ENCODE data around the gene RBM45. TPM values are rescaled to one million over a fixed set of nuclear protein-coding genes. Genes with fewer than 3 reads are reported as not detected.

Gene RBM45
- polyA plus RNA-seq (2013, experiment 1 of 2) = 11.8 TPM
- polyA plus RNA-seq (2013, experiment 2 of 2) = 10.9 TPM

- Histone ChIP-seq H3K9me3 (ENCODE audit: control insufficient read depth, low read length) (no peaks in the 10 kb centered on the region), H3K36me3 (ENCODE audit: control insufficient read depth, insufficient read depth, low read length) (peaks cover under 1% of the 10 kb centered on the region), H3K4me1 (ENCODE audit: control insufficient read depth, insufficient read depth, low read length, poor library complexity, severe bottlenecking) (no peaks in the 10 kb centered on the region), H3K4me3 (ENCODE audit: extremely low read depth, insufficient read depth, low read length, poor library complexity, severe bottlenecking) (peak within 1 kb of the TSS; percentile 89), H3K27ac (ENCODE audit: low read depth, low read length, severe bottlenecking) (peak within 1 kb of the TSS; percentile 29)
- WGBS, 2 experiments (ENCODE audit: insufficient coverage in 2 of 2) = 1 to 2% methylated on average over 51 to 59 of the region's 60 CpGs
These were observed at the start of gene RBM45 for GRCh38 chr2:178112202-178113152. TSS of gene RBM45 (plus strand) at chr2:178112437. CDS start at chr2:178112547, 110 bp downstream.

- H3K4me1 ChIP-seq (ENCODE audit: control insufficient read depth, insufficient read depth, low read length, poor library complexity, severe bottlenecking) = peaks cover 3% of the 10 kb centered on the region
- H3K27ac ChIP-seq (ENCODE audit: low read depth, low read length, severe bottlenecking) = no peak overlapping the region
- no peak overlapping the region for H3K4me3 ChIP-seq (ENCODE audit: extremely low read depth, insufficient read depth, low read length, poor library complexity, severe bottlenecking)
- no peaks in the 10 kb centered on the region for H3K36me3 ChIP-seq (ENCODE audit: control insufficient read depth, insufficient read depth, low read length)
- no peaks in the 10 kb centered on the region for H3K9me3 ChIP-seq (ENCODE audit: control insufficient read depth, low read length)
- WGBS, 2 experiments (ENCODE audit: insufficient coverage in 2 of 2) = 100% methylated on average over 1 to 2 of the region's 3 CpGs
These were observed 45.9 kb upstream of the RBM45 start for GRCh38 chr2:178066324-178066723.

- Histone ChIP-seq H3K36me3 (ENCODE audit: control insufficient read depth, insufficient read depth, low read length) (no peaks in the 10 kb centered on the region), H3K4me3 (ENCODE audit: extremely low read depth, insufficient read depth, low read length, poor library complexity, severe bottlenecking) (no peak overlapping the region), H3K27ac (ENCODE audit: low read depth, low read length, severe bottlenecking) (no peak overlapping the region), H3K4me1 (ENCODE audit: control insufficient read depth, insufficient read depth, low read length, poor library complexity, severe bottlenecking) (peaks cover 7% of the 10 kb centered on the region), H3K9me3 (ENCODE audit: control insufficient read depth, low read length) (no peaks in the 10 kb centered on the region)
- WGBS, 2 experiments (ENCODE audit: insufficient coverage in 2 of 2) = 89 to 100% methylated on average over 1 of the region's 1 CpG
These were observed 45.2 kb upstream of the RBM45 start for GRCh38 chr2:178066890-178067669.

GRCh38 chr2:178068823-178069454, 43.3 kb upstream of the RBM45 start:
- Histone ChIP-seq H3K4me1 (ENCODE audit: control insufficient read depth, insufficient read depth, low read length, poor library complexity, severe bottlenecking) (peaks cover 18% of the 10 kb centered on the region), H3K36me3 (ENCODE audit: control insufficient read depth, insufficient read depth, low read length) (no peaks in the 10 kb centered on the region), H3K4me3 (ENCODE audit: extremely low read depth, insufficient read depth, low read length, poor library complexity, severe bottlenecking) (no peak overlapping the region), H3K9me3 (ENCODE audit: control insufficient read depth, low read length) (no peaks in the 10 kb centered on the region), H3K27ac (ENCODE audit: low read depth, low read length, severe bottlenecking) (no peak overlapping the region)
- WGBS, 2 experiments (ENCODE audit: insufficient coverage in 2 of 2) = no CpG with 5 or more reads among the region's 1 CpG

GRCh38 chr2:178069551-178069950, 42.7 kb upstream of the RBM45 start:
- Histone ChIP-seq H3K27ac (ENCODE audit: low read depth, low read length, severe bottlenecking) (no peak overlapping the region), H3K9me3 (ENCODE audit: control insufficient read depth, low read length) (no peaks in the 10 kb centered on the region), H3K4me3 (ENCODE audit: extremely low read depth, insufficient read depth, low read length, poor library complexity, severe bottlenecking) (no peak overlapping the region), H3K36me3 (ENCODE audit: control insufficient read depth, insufficient read depth, low read length) (no peaks in the 10 kb centered on the region), H3K4me1 (ENCODE audit: control insufficient read depth, insufficient read depth, low read length, poor library complexity, severe bottlenecking) (peaks cover 19% of the 10 kb centered on the region)
- WGBS, 2 experiments (ENCODE audit: insufficient coverage in 2 of 2) = 67 to 78% methylated on average over 1 of the region's 1 CpG

GRCh38 chr2:178070824-178071223, 41.4 kb upstream of the RBM45 start:
- Histone ChIP-seq H3K9me3 (ENCODE audit: control insufficient read depth, low read length) (no peaks in the 10 kb centered on the region), H3K27ac (ENCODE audit: low read depth, low read length, severe bottlenecking) (no peak overlapping the region), H3K4me3 (ENCODE audit: extremely low read depth, insufficient read depth, low read length, poor library complexity, severe bottlenecking) (no peak overlapping the region), H3K36me3 (ENCODE audit: control insufficient read depth, insufficient read depth, low read length) (no peaks in the 10 kb centered on the region), H3K4me1 (ENCODE audit: control insufficient read depth, insufficient read depth, low read length, poor library complexity, severe bottlenecking) (peaks cover 19% of the 10 kb centered on the region)
- WGBS, 2 experiments (ENCODE audit: insufficient coverage in 2 of 2) = 90% methylated on average over 1 of the region's 2 CpGs; no CpG with 5 or more reads in 1 of the 2 experiments

- no peaks in the 10 kb centered on the region for H3K36me3 ChIP-seq (ENCODE audit: control insufficient read depth, insufficient read depth, low read length)
- H3K9me3 ChIP-seq (ENCODE audit: control insufficient read depth, low read length) = no peaks in the 10 kb centered on the region
- H3K27ac ChIP-seq (ENCODE audit: low read depth, low read length, severe bottlenecking) = no peak overlapping the region
- 96 to 97% methylated on average over 11 of the region's 11 CpGs for WGBS, 2 experiments (ENCODE audit: insufficient coverage in 2 of 2)
- peaks cover 19% of the 10 kb centered on the region for H3K4me1 ChIP-seq (ENCODE audit: control insufficient read depth, insufficient read depth, low read length, poor library complexity, severe bottlenecking)
- H3K4me3 ChIP-seq (ENCODE audit: extremely low read depth, insufficient read depth, low read length, poor library complexity, severe bottlenecking) = no peak overlapping the region
These were observed 40.2 kb upstream of the RBM45 start for GRCh38 chr2:178072000-178072382.

GRCh38 chr2:178072383-178073301, 39.6 kb upstream of the RBM45 start, which contains the start of gene PDE11A:
TSS of gene PDE11A (minus strand) at chr2:178072777. CDS start at chr2:178072437, 340 bp downstream.
- H3K36me3 ChIP-seq (ENCODE audit: control insufficient read depth, insufficient read depth, low read length) = no peaks in the 10 kb centered on the region
- H3K27ac ChIP-seq (ENCODE audit: low read depth, low read length, severe bottlenecking) = peak within 1 kb of the TSS; percentile 71
- WGBS, 2 experiments (ENCODE audit: insufficient coverage in 2 of 2) = 8 to 12% methylated on average over 24 to 33 of the region's 44 CpGs
- H3K4me1 ChIP-seq (ENCODE audit: control insufficient read depth, insufficient read depth, low read length, poor library complexity, severe bottlenecking) = peaks cover 19% of the 10 kb centered on the region
- no peaks in the 10 kb centered on the region for H3K9me3 ChIP-seq (ENCODE audit: control insufficient read depth, low read length)
- peak within 1 kb of the TSS; percentile 40 for H3K4me3 ChIP-seq (ENCODE audit: extremely low read depth, insufficient read depth, low read length, poor library complexity, severe bottlenecking)

- Histone ChIP-seq H3K27ac (ENCODE audit: low read depth, low read length, severe bottlenecking) (peak overlapping the region; percentile 10), H3K36me3 (ENCODE audit: control insufficient read depth, insufficient read depth, low read length) (no peaks in the 10 kb centered on the region), H3K4me1 (ENCODE audit: control insufficient read depth, insufficient read depth, low read length, poor library complexity, severe bottlenecking) (peaks cover 19% of the 10 kb centered on the region), H3K4me3 (ENCODE audit: extremely low read depth, insufficient read depth, low read length, poor library complexity, severe bottlenecking) (no peak overlapping the region), H3K9me3 (ENCODE audit: control insufficient read depth, low read length) (no peaks in the 10 kb centered on the region)
- WGBS, 2 experiments (ENCODE audit: insufficient coverage in 2 of 2) = 89 to 96% methylated on average over 5 to 7 of the region's 8 CpGs
These were observed 37.9 kb upstream of the RBM45 start for GRCh38 chr2:178074123-178075005.
